Suprapubic skin (tissue), 4 donors: ENCODE data around the gene FAM81A.

Experiments
- CTCF ChIP-seq, 2 donors: fragments of 200-600 bp in 1 of 2; fragments of 450-650 bp in 1 of 2; sonication (generic) in 1 of 2; IDR thresholded peaks; one replicate each; pipeline ENCODE4 v1.5.1; 2016 to 2019; ENCODE audit warnings: antibody characterized with exemption in 2 of 2, mild to moderate bottlenecking in 1 of 2, moderate library complexity in 1 of 2
- EP300 ChIP-seq: sonication (generic); formaldehyde crosslinking; IDR thresholded peaks from one replicate; pipeline ENCODE4 v1.6.1; 2017; ENCODE audit warnings: antibody characterized with exemption
- POLR2A ChIP-seq, 2 donors: fragments of 450-650 bp; IDR thresholded peaks; one replicate each; pipeline ENCODE4 v1.6.1; 2017; ENCODE audit warnings: antibody characterized with exemption in 2 of 2, mild to moderate bottlenecking in 2 of 2, moderate library complexity in 2 of 2
- POLR2AphosphoS5 ChIP-seq, 3 donors: sonication (generic); formaldehyde crosslinking; IDR thresholded peaks; one replicate each; pipeline ENCODE4 v1.6.1; 2017; ENCODE audit warnings: antibody characterized with exemption in 3 of 3

GRCh38 chr15:59543721-59544547 lies 105.9 kb downstream of the FAM81A start:
- no peak for TF ChIP-seq EP300
- TF ChIP-seq CTCF (IDR thresholded peaks at IDR 0.05) = no peak
- TF ChIP-seq POLR2A (IDR thresholded peaks at IDR 0.05) = no peak
- TF ChIP-seq POLR2AphosphoS5 (IDR thresholded peaks at IDR 0.05) = no peak
